Measurements from ENCODE around the gene ZNF668.

The ZNF668 gene

DNA sequence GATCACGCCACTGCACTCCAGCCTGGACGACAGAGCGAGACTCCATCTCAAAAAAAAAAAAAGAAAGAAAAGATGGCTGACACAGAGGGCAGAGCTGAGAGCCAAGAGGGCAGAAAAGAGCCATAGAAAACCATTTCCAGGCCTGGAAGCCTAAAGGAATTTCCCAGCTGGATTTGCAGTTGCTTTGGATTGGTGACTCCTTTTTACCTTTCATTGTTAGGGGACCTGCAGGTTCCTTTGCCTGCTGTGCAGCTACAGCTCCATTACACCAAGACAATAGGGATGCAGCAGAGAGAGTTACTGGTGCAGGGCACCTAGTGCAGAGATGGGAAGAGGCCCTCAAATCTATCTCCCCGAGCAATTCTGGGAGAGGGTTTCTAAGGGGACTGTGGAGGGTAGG, 18.4 kb downstream of the ZNF668 start:
- peaks cover 0 to 1% of the 10 kb centered on the region in 2 donors for H3K36me3 ChIP-seq (ENCODE audit: control insufficient read depth in 2 of 2, insufficient read depth in 2 of 2, low read length in 2 of 2)
- no peak overlapping the region for H3K4me3 ChIP-seq (ENCODE audit: low read length in 2 of 2)
- H3K9me3 ChIP-seq (ENCODE audit: control insufficient read depth in 2 of 2, low read length in 2 of 2), result no peaks in the 10 kb centered on the region
- H3K4me1 ChIP-seq (ENCODE audit: control insufficient read depth in 2 of 2, insufficient read depth in 2 of 2, low read length in 2 of 2), result no peaks in the 10 kb centered on the region
- H3K9ac ChIP-seq (ENCODE audit: low read depth in 1 of 2, low read length in 2 of 2), result no peak overlapping the region
- H3K27me3 ChIP-seq (ENCODE audit: control insufficient read depth in 2 of 2, insufficient read depth in 2 of 2, low read length in 2 of 2), result no peaks in the 10 kb centered on the region
- no peak overlapping the region for H3K27ac ChIP-seq (ENCODE audit: low read depth in 2 of 2, low read length in 2 of 2)

DNA sequence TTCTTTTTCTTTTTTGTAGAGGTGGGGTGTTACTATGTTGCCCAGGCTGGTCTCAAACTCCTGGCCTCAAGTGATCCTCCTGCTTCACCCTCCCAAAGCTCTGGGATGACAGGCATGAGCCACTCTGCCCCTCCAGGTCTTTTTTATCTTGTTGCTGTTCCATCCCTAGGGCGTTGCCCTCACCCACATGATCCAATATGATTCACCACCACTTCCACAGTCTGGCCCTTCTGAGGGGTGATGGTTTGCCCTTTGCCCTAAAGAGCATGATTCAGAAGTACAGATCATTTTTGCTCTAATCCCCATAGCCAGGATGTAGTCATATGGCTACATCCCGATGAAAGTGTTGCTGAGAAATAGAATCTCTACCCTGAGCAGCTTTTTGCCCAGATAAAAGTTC, 21.9 kb downstream of the ZNF668 start:
- no peak overlapping the region for H3K27ac ChIP-seq (ENCODE audit: low read depth in 2 of 2, low read length in 2 of 2)

DNA sequence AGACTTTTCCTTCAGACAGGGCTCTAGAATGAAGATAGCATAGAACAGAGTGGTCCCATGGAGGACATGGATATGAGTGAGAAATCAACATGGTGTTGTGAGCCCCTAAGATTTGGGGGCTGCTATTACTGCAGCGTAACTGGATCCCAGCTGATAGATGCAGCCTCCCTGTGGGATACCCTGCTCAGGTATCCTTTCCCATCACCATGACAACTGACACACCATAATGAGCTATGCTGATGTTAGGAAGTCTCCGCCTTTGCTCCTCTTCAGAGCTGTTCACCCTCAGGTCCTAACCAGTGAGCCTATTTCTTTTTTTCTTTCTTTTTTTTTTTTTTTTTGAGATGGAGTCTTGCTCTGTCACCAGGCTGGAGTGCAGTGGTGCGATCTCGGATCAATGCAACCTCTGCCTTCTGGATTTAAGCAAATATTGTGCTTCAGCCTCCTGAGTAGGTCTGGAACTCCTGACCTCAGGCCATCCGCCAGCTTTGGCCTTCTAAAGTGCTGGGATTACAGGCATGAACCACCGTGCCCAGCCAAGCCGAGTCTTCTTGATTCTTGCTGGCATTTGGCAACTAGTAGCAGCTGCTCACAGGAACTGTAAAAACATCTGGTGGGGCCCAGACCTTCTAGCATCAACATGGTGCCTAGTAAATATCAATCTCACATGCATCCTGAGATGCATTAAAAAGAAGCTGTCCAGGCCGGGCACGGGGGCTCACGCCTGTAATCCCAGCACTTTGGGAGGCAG, 23.6 kb downstream of the ZNF668 start:
- no peak overlapping the region for H3K9ac ChIP-seq (ENCODE audit: low read depth in 1 of 2, low read length in 2 of 2)

More for the DNA sequence above, 21.9 kb downstream of the ZNF668 start:
- no peak overlapping the region for H3K9ac ChIP-seq (ENCODE audit: low read depth in 1 of 2, low read length in 2 of 2)
- H3K9me3 ChIP-seq (ENCODE audit: control insufficient read depth in 2 of 2, low read length in 2 of 2), result no peaks in the 10 kb centered on the region
- H3K36me3 ChIP-seq (ENCODE audit: control insufficient read depth in 2 of 2, insufficient read depth in 2 of 2, low read length in 2 of 2), result no peaks in the 10 kb centered on the region
- no peaks in the 10 kb centered on the region for H3K4me1 ChIP-seq (ENCODE audit: control insufficient read depth in 2 of 2, insufficient read depth in 2 of 2, low read length in 2 of 2)
- no peak overlapping the region for H3K4me3 ChIP-seq (ENCODE audit: low read length in 2 of 2)
- no peaks in the 10 kb centered on the region for H3K27me3 ChIP-seq (ENCODE audit: control insufficient read depth in 2 of 2, insufficient read depth in 2 of 2, low read length in 2 of 2)

DNA sequence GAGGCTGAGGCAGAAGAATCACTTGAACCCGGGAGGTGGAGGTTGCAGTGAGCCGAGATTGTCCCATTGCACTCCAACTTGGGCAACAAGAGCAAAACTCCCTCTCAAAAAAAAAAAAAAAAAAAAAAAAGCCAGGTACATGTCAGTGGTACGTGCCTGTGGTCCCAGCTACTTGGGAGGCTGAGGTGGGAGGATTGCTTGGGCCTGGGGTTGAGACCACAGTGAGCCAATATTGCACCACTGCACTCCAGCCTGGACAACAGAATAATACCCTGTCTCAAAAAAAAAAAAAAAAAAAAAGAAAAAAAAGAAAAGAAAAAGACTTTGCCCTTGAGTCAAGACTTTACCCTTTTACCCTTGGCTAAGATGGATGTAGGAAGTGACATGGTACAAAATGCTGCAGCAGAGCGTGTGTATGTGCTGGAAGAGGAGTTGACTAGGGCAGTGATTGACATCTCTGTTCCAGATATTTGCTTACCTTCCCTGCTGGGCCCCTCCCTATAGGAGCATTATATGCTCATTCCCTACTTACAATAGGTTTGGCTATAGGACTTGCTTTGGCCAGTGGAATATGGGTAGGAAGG, 30.1 kb downstream of the ZNF668 start:
- no peaks in the 10 kb centered on the region for H3K27me3 ChIP-seq (ENCODE audit: control insufficient read depth in 2 of 2, insufficient read depth in 2 of 2, low read length in 2 of 2)
- no peak overlapping the region for H3K4me3 ChIP-seq (ENCODE audit: low read length in 2 of 2)
- H3K4me1 ChIP-seq (ENCODE audit: control insufficient read depth in 2 of 2, insufficient read depth in 2 of 2, low read length in 2 of 2), result no peaks in the 10 kb centered on the region
- H3K27ac ChIP-seq (ENCODE audit: low read depth in 2 of 2, low read length in 2 of 2), result no peak overlapping the region
- peaks cover 14 to 15% of the 10 kb centered on the region in 2 donors for H3K36me3 ChIP-seq (ENCODE audit: control insufficient read depth in 2 of 2, insufficient read depth in 2 of 2, low read length in 2 of 2)
- no peak overlapping the region for H3K9ac ChIP-seq (ENCODE audit: low read depth in 1 of 2, low read length in 2 of 2)
- H3K9me3 ChIP-seq (ENCODE audit: control insufficient read depth in 2 of 2, low read length in 2 of 2), result no peaks in the 10 kb centered on the region

More for the DNA sequence above, 23.6 kb downstream of the ZNF668 start:
- H3K36me3 ChIP-seq (ENCODE audit: control insufficient read depth in 2 of 2, insufficient read depth in 2 of 2, low read length in 2 of 2), result no peaks in the 10 kb centered on the region
- H3K4me1 ChIP-seq (ENCODE audit: control insufficient read depth in 2 of 2, insufficient read depth in 2 of 2, low read length in 2 of 2), result no peaks in the 10 kb centered on the region
- no peaks in the 10 kb centered on the region for H3K27me3 ChIP-seq (ENCODE audit: control insufficient read depth in 2 of 2, insufficient read depth in 2 of 2, low read length in 2 of 2)
- no peak overlapping the region for H3K27ac ChIP-seq (ENCODE audit: low read depth in 2 of 2, low read length in 2 of 2)
- H3K9me3 ChIP-seq (ENCODE audit: control insufficient read depth in 2 of 2, low read length in 2 of 2), result no peaks in the 10 kb centered on the region
- H3K4me3 ChIP-seq (ENCODE audit: low read length in 2 of 2), result no peak overlapping the region

DNA sequence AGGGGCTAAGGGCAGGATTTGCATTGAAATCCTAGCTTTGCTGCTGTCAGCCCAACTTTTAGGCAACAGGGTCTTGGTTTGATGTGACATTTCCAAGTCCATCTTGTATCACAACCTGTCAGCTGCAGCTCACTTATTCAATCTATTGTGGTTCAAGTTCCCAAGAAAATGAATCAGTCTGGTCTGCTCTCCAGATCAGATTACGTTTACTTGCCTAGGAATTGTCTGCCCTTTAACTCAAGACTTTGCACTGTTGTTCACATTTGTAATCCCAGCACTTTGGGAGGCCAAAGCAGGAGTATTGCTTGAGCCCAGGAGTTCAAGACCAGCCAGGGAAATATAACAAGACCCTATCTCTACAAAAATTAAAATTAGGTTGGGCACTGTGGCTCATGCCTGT, 30.7 kb downstream of the ZNF668 start:
- Histone ChIP-seq H3K9me3 (ENCODE audit: control insufficient read depth in 2 of 2, low read length in 2 of 2) (no peaks in the 10 kb centered on the region), H3K27ac (ENCODE audit: low read depth in 2 of 2, low read length in 2 of 2) (no peak overlapping the region), H3K9ac (ENCODE audit: low read depth in 1 of 2, low read length in 2 of 2) (no peak overlapping the region), H3K4me3 (ENCODE audit: low read length in 2 of 2) (no peak overlapping the region), H3K27me3 (ENCODE audit: control insufficient read depth in 2 of 2, insufficient read depth in 2 of 2, low read length in 2 of 2) (no peaks in the 10 kb centered on the region), H3K4me1 (ENCODE audit: control insufficient read depth in 2 of 2, insufficient read depth in 2 of 2, low read length in 2 of 2) (no peaks in the 10 kb centered on the region), H3K36me3 (ENCODE audit: control insufficient read depth in 2 of 2, insufficient read depth in 2 of 2, low read length in 2 of 2) (peaks cover 20 to 21% of the 10 kb centered on the region in 2 donors)

DNA sequence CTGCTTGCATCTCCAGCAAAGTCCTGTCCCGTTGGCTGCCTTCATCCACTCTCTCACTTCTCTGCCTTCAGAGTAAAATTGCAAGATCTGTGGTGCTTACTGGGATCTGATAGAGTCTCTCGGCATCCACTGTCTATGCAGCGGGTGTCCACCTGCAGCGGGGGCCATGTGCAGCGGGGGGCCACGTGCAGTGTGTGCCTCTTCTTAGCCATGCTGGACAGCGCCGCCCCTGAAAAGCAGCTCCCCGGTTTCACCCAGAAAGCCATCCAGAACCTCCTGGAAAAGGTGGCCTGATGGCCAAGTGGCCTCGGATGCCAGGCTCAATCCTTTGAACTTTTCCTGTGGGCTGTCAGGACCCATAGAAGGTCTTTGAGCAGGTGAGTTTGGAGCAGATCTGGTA, 31.2 kb downstream of the ZNF668 start:
- Histone ChIP-seq H3K4me3 (ENCODE audit: low read length in 2 of 2) (no peak overlapping the region), H3K9ac (ENCODE audit: low read depth in 1 of 2, low read length in 2 of 2) (no peak overlapping the region), H3K27me3 (ENCODE audit: control insufficient read depth in 2 of 2, insufficient read depth in 2 of 2, low read length in 2 of 2) (no peaks in the 10 kb centered on the region), H3K36me3 (ENCODE audit: control insufficient read depth in 2 of 2, insufficient read depth in 2 of 2, low read length in 2 of 2) (peaks cover 25 to 26% of the 10 kb centered on the region in 2 donors), H3K27ac (ENCODE audit: low read depth in 2 of 2, low read length in 2 of 2) (no peak overlapping the region), H3K9me3 (ENCODE audit: control insufficient read depth in 2 of 2, low read length in 2 of 2) (no peaks in the 10 kb centered on the region), H3K4me1 (ENCODE audit: control insufficient read depth in 2 of 2, insufficient read depth in 2 of 2, low read length in 2 of 2) (no peaks in the 10 kb centered on the region)

DNA sequence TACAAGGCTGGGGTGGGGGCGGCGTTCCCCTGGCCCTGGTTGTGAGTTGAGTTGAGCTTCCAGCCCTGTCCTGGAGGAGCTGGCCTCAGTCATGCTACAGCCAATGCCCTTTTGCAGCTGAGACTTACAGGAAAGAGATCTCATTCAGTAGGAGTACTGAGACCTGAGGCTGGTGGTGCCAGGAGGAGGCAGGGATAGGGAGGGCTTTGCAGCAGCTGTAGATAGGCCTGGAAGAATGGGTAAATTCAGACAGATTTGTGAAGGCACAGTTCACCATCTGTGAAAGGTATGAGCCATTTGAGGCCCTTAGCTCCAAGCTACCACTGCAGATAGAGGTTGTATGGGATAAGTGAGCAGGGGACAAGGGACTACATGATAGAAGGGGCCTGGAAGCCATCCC, 35.0 kb downstream of the ZNF668 start:
- H3K9me3 ChIP-seq (ENCODE audit: control insufficient read depth in 2 of 2, low read length in 2 of 2), result no peaks in the 10 kb centered on the region
- peaks cover 34 to 49% of the 10 kb centered on the region in 2 donors for H3K36me3 ChIP-seq (ENCODE audit: control insufficient read depth in 2 of 2, insufficient read depth in 2 of 2, low read length in 2 of 2)
- no peak overlapping the region for H3K9ac ChIP-seq (ENCODE audit: low read depth in 1 of 2, low read length in 2 of 2)
- no peak overlapping the region for H3K27ac ChIP-seq (ENCODE audit: low read depth in 2 of 2, low read length in 2 of 2)
- no peak overlapping the region for H3K4me3 ChIP-seq (ENCODE audit: low read length in 2 of 2)
- peaks cover 5 to 11% of the 10 kb centered on the region in 2 donors for H3K4me1 ChIP-seq (ENCODE audit: control insufficient read depth in 2 of 2, insufficient read depth in 2 of 2, low read length in 2 of 2)
- no peaks in the 10 kb centered on the region for H3K27me3 ChIP-seq (ENCODE audit: control insufficient read depth in 2 of 2, insufficient read depth in 2 of 2, low read length in 2 of 2)

DNA sequence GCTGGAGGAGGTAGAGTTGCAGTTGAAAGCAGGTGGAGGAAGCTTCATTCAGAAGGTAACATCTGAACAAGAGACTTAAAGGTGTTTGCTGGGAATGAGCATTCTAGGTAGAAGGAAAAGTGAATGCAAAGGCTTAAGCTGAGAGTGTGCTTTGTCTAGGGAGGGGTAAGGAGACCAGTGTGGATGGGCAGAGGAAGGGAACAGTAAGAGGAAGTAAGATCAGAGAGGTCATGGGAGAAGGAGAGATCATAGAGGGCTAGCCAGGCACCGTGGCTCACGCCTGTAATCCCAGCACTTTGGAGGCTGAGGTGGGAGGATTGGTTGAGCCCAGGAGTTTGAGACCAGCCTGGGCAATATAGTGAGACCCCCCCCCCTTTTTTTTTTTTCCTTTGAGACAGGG, 37.3 kb downstream of the ZNF668 start:
- Histone ChIP-seq H3K9ac (ENCODE audit: low read depth in 1 of 2, low read length in 2 of 2) (no peak overlapping the region), H3K27me3 (ENCODE audit: control insufficient read depth in 2 of 2, insufficient read depth in 2 of 2, low read length in 2 of 2) (no peaks in the 10 kb centered on the region), H3K36me3 (ENCODE audit: control insufficient read depth in 2 of 2, insufficient read depth in 2 of 2, low read length in 2 of 2) (peaks cover 30 to 49% of the 10 kb centered on the region in 2 donors), H3K9me3 (ENCODE audit: control insufficient read depth in 2 of 2, low read length in 2 of 2) (no peaks in the 10 kb centered on the region), H3K27ac (ENCODE audit: low read depth in 2 of 2, low read length in 2 of 2) (no peak overlapping the region), H3K4me3 (ENCODE audit: low read length in 2 of 2) (no peak overlapping the region), H3K4me1 (ENCODE audit: control insufficient read depth in 2 of 2, insufficient read depth in 2 of 2, low read length in 2 of 2) (peaks cover 12 to 18% of the 10 kb centered on the region in 2 donors)

DNA sequence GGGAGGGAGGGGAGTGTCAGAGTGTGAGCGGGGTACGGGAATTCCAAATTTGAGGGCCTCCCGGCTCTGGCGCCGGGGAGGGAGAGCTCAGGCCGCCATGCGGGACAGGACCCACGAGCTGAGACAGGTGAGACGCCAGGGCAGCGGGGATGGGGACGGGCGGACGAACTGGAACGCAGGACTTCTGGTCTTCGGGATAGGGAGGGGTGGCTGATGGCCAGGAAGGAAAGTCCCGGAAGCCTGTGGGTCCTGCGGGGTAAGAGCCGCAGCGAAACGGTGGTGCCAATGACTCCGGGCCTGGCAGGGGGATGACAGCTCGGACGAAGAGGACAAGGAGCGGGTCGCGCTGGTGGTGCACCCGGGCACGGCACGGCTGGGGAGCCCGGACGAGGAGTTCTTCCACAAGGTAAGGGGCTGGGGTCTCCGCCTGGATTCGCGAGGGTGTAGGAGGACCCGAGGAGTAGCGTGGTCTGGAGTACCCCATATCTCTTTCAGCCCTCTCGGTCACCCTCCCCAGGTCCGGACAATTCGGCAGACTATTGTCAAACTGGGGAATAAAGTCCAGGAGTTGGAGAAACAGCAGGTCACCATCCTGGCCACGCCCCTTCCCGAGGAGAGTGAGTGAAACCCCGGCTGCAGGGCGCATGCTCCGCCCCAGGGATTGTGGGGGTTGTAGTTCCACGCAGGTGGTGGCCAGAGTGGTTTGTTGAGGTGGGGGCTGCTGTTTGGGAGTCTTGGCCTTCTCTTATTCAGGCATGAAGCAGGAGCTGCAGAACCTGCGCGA, 40.1 kb downstream of the ZNF668 start:
- no peaks in the 10 kb centered on the region for H3K27me3 ChIP-seq (ENCODE audit: control insufficient read depth in 2 of 2, insufficient read depth in 2 of 2, low read length in 2 of 2)
- H3K27ac ChIP-seq (ENCODE audit: low read depth in 2 of 2, low read length in 2 of 2), result peak overlapping the region; percentile 93 to 95
- peaks cover 12 to 18% of the 10 kb centered on the region in 2 donors for H3K4me1 ChIP-seq (ENCODE audit: control insufficient read depth in 2 of 2, insufficient read depth in 2 of 2, low read length in 2 of 2)
- H3K9me3 ChIP-seq (ENCODE audit: control insufficient read depth in 2 of 2, low read length in 2 of 2), result no peaks in the 10 kb centered on the region
- H3K36me3 ChIP-seq (ENCODE audit: control insufficient read depth in 2 of 2, insufficient read depth in 2 of 2, low read length in 2 of 2), result peaks cover 19 to 33% of the 10 kb centered on the region in 2 donors
- peak overlapping the region; percentile 89 to 93 for H3K9ac ChIP-seq (ENCODE audit: low read depth in 1 of 2, low read length in 2 of 2)
- H3K4me3 ChIP-seq (ENCODE audit: low read length in 2 of 2), result peak overlapping the region; percentile 98 to 99

All from mucosa of rectum (tissue), 2 donors.